Naive thymus-derived CD4-positive, alpha-beta T cell (primary cell): ENCODE data around the gene SETD2. TPM values are rescaled to one million over a fixed set of nuclear protein-coding genes. Genes with fewer than 3 reads are reported as not detected.
A peak's percentile ranks its signal among the peaks of the same experiment; 100 is the strongest.

Experiments
- ATAC-seq: fragments of 150-1000 bp; cut with Tn5 transposase; 2 replicates; pipeline ENCODE4 v1.10.0; 2021; ENCODE audit warnings: mild to moderate bottlenecking, moderate library complexity
- CTCF ChIA-PET: fragments of 350-600 bp; sonication (Branson Sonifier 250); formaldehyde crosslinking; loops from one replicate; lab custom pipeline; 2021; ENCODE audit warnings: antibody characterized with exemption; lab: Charles Lee
- POLR2A ChIA-PET: fragments of 350-600 bp; sonication (Branson Sonifier 250); formaldehyde crosslinking; loops from one replicate; lab custom pipeline; 2021; ENCODE audit warnings: antibody characterized with exemption, inconsistent platforms; lab: Charles Lee
- DNase-seq, 9 donors: peaks; one replicate each; pipeline versions ENCODE4 v3.0.0 to v3.0.0-alpha.2; 2020 to 2022; ENCODE audit warnings: mixed read lengths in 1 of 9
- H3K27ac ChIP-seq: one replicate; pipeline ENCODE4 v1.7.0; 2013; ENCODE audit warnings: mild to moderate bottlenecking, low read depth, low read length, moderate library complexity
- H3K27me3 ChIP-seq, 2 donors: one replicate each; pipeline ENCODE4 v1.7.0; 2013; ENCODE audit warnings: low read length in 2 of 2, mild to moderate bottlenecking in 2 of 2, moderate library complexity in 2 of 2; ENCODE audit not compliant: control insufficient read depth in 2 of 2, insufficient read depth in 2 of 2
- H3K36me3 ChIP-seq, 3 experiments: 1 replicate in 2 of 3; 2 replicates in 1 of 3; pipeline ENCODE4 v1.7.0; 2013; ENCODE audit warnings: low read length in 3 of 3, mild to moderate bottlenecking in 3 of 3, moderate library complexity in 1 of 3; ENCODE audit not compliant: insufficient read depth in 3 of 3, control insufficient read depth in 2 of 3
- H3K4me1 ChIP-seq, 2 donors: one replicate each; pipeline ENCODE4 v1.7.0; 2013; ENCODE audit warnings: low read length in 2 of 2, mild to moderate bottlenecking in 2 of 2, moderate library complexity in 1 of 2; ENCODE audit not compliant: control insufficient read depth in 2 of 2, insufficient read depth in 2 of 2
- H3K4me3 ChIP-seq: 2 replicates; pipeline ENCODE4 v1.7.0; 2013; ENCODE audit warnings: mild to moderate bottlenecking, low read length
- H3K9me3 ChIP-seq, 3 experiments: 1 replicate in 2 of 3; 2 replicates in 1 of 3; pipeline ENCODE4 v1.7.0; 2013; ENCODE audit warnings: low read length in 3 of 3; ENCODE audit not compliant: control insufficient read depth in 2 of 3
- H3K27ac Mint-ChIP-seq, 9 donors: one replicate each; pipeline ENCODE4 v1.8.0; 2020 to 2022; ENCODE audit warnings: mixed read lengths in 9 of 9, mild to moderate bottlenecking in 8 of 9, moderate library complexity in 5 of 9, inconsistent platforms in 2 of 9
- H3K27me3 Mint-ChIP-seq, 5 donors: one replicate each; pipeline ENCODE4 v1.8.0; 2021 to 2022; ENCODE audit warnings: mixed read lengths in 5 of 5, mild to moderate bottlenecking in 1 of 5
- H3K36me3 Mint-ChIP-seq, 5 donors: one replicate each; pipeline ENCODE4 v1.8.0; 2020 to 2022; ENCODE audit warnings: mixed read lengths in 5 of 5, mild to moderate bottlenecking in 3 of 5, inconsistent platforms in 1 of 5
- H3K4me1 Mint-ChIP-seq, 7 donors: one replicate each; pipeline ENCODE4 v1.8.0; 2020 to 2022; ENCODE audit warnings: mixed read lengths in 7 of 7, mild to moderate bottlenecking in 3 of 7, inconsistent platforms in 1 of 7
- H3K4me3 Mint-ChIP-seq, 10 donors: one replicate each; pipeline ENCODE4 v1.8.0; 2020 to 2022; ENCODE audit warnings: mild to moderate bottlenecking in 10 of 10, mixed read lengths in 10 of 10, moderate library complexity in 6 of 10, inconsistent platforms in 2 of 10
- H3K9me3 Mint-ChIP-seq, 11 donors: one replicate each; pipeline ENCODE4 v1.8.0; 2020 to 2022; ENCODE audit warnings: mixed read lengths in 11 of 11, mild to moderate bottlenecking in 4 of 11, inconsistent platforms in 1 of 11, moderate library complexity in 1 of 11
- intact Hi-C, 2 donors: fragments of 100-400 bp; cut with micrococcal nuclease; formaldehyde crosslinking; loops; one replicate each; pipeline ENCODE4 v1.15.1; 2023
- polyA plus RNA-seq, 2 donors: library from polyadenylated mRNA; unstranded; fragments of 300-500 nt; fragmentation: Illumina TruSeq; gene quantifications; one replicate each; pipeline ENCODE4 v1.2.3, GENCODE V29; 2021
- total RNA-seq, 6 experiments: library from RNA in 5 of 6; stranded (reverse) in 5 of 6; gene quantifications; 1 replicate in 5 of 6; 2 replicates in 1 of 6; pipeline ENCODE4 v1.2.3 and lab custom pipeline; 2021 to 2026

SETD2 gene
- total and polyA plus RNA-seq, 7 experiments from 2014 or later = 11.0 to 77.3 (median 70.0) TPM

DNA sequence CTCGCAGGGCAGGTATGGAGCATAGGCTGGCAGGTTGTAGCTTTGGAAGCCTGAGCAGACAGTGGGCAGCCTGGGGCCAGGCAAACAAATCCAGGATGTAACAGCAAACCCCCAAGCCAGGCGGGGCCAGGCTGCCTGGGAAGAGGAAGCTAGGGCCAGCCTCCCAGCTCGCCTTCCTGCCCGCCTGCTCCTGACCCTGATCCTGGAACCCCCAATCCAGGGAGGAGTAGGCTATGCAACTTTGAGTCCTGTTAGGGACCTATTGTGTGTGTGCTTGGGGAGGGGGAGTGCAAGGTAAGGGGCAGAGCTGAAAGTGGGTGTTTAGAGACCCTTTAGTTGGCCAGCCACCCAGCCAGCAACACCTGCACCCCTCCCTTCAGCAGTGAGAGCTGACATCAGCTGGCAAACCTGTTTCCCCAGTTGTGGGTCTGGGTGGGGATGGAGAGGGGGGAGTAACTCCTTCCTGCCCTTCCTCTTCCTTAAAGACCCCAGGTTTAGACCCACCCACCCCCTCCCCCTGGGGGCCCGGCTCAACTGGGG, 181.9 kb downstream of the SETD2 start:
- H3K27ac ChIP-seq = no peak overlapping the region
- Mint-ChIP-seq H3K4me3 (peak overlapping the region in 8 of 10 donors; percentile 35 to 97 (median 60)), H3K36me3 (peaks cover 0 to 8% (median 0%) of the 10 kb centered on the region in 5 donors), H3K9me3 (no peaks in the 10 kb centered on the region), H3K27ac (peak overlapping the region in 4 of 9 donors; percentile 24 to 55 (median 34)), H3K4me1 (peaks cover 50 to 84% (median 71%) of the 10 kb centered on the region in 7 donors), H3K27me3 (no peaks in the 10 kb centered on the region)
- no peak for ATAC-seq
- no peak for DNase-seq
- no peaks in the 10 kb centered on the region for H3K9me3 ChIP-seq
- H3K36me3 ChIP-seq = peaks cover 0 to 4% (median 0%) of the 10 kb centered on the region in 3 experiments
- CTCF ChIA-PET = interaction anchor here (0.6 kb wide), 2 partner anchors 17 to 1248 kb away, joined by 3 read pairs; no protein-coding TSS in a partner anchor
- peak overlapping the region; percentile 17 for H3K4me3 ChIP-seq
- POLR2A ChIA-PET = interaction anchor here (1.0 to 1.2 kb wide), 3 partner anchors 12 to 26 kb away, joined by 3 to 4 read pairs (median 4); no protein-coding TSS in a partner anchor
- intact Hi-C loops = no loop called here
- H3K4me1 ChIP-seq = peaks cover 69 to 71% of the 10 kb centered on the region in 2 donors
- no peaks in the 10 kb centered on the region for H3K27me3 ChIP-seq

DNA sequence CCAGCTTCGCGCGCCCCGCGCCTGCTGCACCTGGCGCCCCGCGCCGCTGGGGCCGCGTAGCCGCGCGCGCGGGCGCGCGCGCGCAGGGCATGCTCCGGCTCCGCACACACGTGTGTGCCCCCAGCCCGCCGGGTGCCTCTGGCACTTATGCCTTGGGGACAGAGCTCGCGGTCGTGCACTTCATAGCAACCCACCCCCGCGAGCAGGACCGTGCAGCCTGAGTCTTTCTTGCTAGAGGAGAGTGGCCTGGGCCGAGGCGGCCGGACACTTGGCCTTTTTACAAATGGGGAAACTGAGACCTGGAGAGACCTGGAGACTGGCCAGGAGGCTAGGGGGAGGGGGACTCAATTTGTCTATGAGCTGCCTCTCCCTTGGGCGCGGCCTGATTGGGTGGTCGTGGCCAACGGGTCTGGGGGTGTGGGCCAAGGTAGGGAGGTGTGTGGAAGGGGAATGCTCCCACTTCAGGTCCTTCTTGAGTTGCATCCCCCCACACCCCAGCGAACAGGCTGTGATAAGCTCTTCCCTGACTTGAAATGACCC, 183.9 kb downstream of the SETD2 start:
- Mint-ChIP-seq H3K27ac (peak overlapping the region in 4 of 9 donors; percentile 36 to 94 (median 64)), H3K9me3 (peaks cover 0 to 5% (median 0%) of the 10 kb centered on the region in 11 donors), H3K36me3 (peaks cover 0 to 6% (median 0%) of the 10 kb centered on the region in 5 donors), H3K4me3 (peak overlapping the region; percentile 77 to 100 (median 85)), H3K27me3 (no peaks in the 10 kb centered on the region), H3K4me1 (peaks cover 35 to 80% (median 61%) of the 10 kb centered on the region in 7 donors)
- H3K4me3 ChIP-seq = peak overlapping the region; percentile 92
- peak overlapping the region; percentile 91 for H3K27ac ChIP-seq
- POLR2A ChIA-PET = interaction anchor here (0.5 to 5.7 kb wide), 12 partner anchors 8 to 299 kb away, joined by 3 to 37 read pairs (median 4); no protein-coding TSS in a partner anchor
- CTCF ChIA-PET = interaction anchor here (2.1 to 2.5 kb wide), 2 partner anchors 10 to 19 kb away, joined by 5 to 9 read pairs; no protein-coding TSS in a partner anchor
- no peaks in the 10 kb centered on the region for H3K9me3 ChIP-seq
- intact Hi-C loops = loop anchor here (1.0 to 10.0 kb wide), 16 partner anchors 7 to 1935 kb away; partner anchors contain the start of genes ALS2CL (in 1 of the 2), ARIH2 (in 1 of the 2), ATRIP (in 1 of the 2) and CCDC51 (in 1 of the 2)
- H3K4me1 ChIP-seq = peaks cover 51 to 58% of the 10 kb centered on the region in 2 donors
- no peak for DNase-seq
- H3K36me3 ChIP-seq = peaks cover 0 to 8% (median 0%) of the 10 kb centered on the region in 3 experiments
- no peaks in the 10 kb centered on the region for H3K27me3 ChIP-seq
- ATAC-seq = peak; percentile 4

DNA sequence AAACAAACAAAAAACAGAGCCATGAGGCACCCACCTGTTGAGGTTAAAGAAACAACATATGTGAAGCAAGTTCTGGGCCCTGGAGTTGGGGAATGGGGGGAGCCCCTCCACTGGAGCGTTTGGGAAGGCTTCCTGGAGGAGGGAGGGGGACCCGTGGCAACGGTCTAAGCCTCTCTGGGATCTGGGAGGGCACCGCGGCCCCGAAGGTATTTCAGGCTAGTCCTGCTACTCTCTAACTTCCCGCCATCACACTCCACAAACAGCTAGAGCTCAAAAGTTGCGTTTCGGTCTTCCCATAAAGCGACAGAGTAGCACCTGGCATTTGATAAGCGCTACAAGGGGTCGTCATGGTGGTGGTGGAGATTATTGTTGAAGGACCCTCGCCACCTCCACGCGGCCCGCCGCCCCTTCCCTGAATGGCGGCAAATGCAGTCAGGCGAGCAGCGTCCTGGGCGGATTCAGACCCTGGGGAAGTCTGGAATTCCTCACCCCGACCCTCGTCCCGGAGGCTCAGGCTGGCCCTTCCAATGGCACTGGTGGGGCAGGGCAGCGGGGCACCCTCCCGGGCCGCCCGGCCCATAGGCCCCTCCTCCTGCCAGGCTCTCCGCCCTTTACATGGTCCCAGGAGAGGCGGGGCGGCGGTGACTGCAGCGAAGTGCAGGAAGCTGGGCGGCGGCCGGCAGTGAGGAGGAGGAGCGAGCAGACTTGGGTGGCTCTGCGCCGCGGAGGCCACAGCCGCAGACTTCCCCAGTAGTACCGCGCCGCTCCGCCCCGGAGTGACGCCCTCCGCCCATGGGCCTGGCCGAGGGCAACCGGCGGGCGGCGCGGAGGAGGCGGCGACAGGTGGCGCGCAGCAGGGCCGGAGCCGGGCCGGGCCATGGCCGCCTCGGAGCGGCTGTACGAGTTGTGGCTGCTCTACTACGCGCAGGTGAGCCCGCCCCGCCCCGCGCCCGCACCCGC, 184.6 kb downstream of the SETD2 start, which contains the start of gene NBEAL2:
NBEAL2 (plus strand) TSS at position 682 of the 960 bp plus-strand sequence; CDS start at position 878, 196 bp downstream.
- Histone ChIP-seq H3K4me1 (peaks cover 55 to 60% of the 10 kb centered on the region in 2 donors), H3K36me3 (peaks cover 0 to 8% (median 0%) of the 10 kb centered on the region in 3 experiments), H3K4me3 (peak within 1 kb of the TSS; percentile 92), H3K27ac (peak within 1 kb of the TSS; percentile 91), H3K27me3 (no peaks in the 10 kb centered on the region), H3K9me3 (no peaks in the 10 kb centered on the region)
- Mint-ChIP-seq H3K27me3 (no peaks in the 10 kb centered on the region), H3K36me3 (peaks cover 0 to 13% (median 5%) of the 10 kb centered on the region in 5 donors), H3K9me3 (peaks cover 0 to 5% (median 0%) of the 10 kb centered on the region in 11 donors), H3K4me3 (peak within 1 kb of the TSS; percentile 86 to 100 (median 90)), H3K4me1 (peaks cover 36 to 80% (median 61%) of the 10 kb centered on the region in 7 donors), H3K27ac (peak within 1 kb of the TSS; percentile 86 to 94 (median 92))
- ChIA-PET CTCF (interaction anchor here (2.1 to 2.5 kb wide), 2 partner anchors 10 to 19 kb away, joined by 5 to 9 read pairs; no protein-coding TSS in a partner anchor), POLR2A (interaction anchor here (0.5 to 5.7 kb wide), 12 partner anchors 8 to 300 kb away, joined by 3 to 37 read pairs (median 4); no protein-coding TSS in a partner anchor)
- intact Hi-C loops = loop anchor here (1.0 to 10.0 kb wide), 16 partner anchors 8 to 1936 kb away; partner anchors contain the start of genes ALS2CL (in 1 of the 2), ARIH2 (in 1 of the 2), ATRIP (in 1 of the 2) and CCDC51 (in 1 of the 2)
- ATAC-seq = peak; percentile 85
- peak; percentile 84 to 96 (median 91) for DNase-seq

DNA sequence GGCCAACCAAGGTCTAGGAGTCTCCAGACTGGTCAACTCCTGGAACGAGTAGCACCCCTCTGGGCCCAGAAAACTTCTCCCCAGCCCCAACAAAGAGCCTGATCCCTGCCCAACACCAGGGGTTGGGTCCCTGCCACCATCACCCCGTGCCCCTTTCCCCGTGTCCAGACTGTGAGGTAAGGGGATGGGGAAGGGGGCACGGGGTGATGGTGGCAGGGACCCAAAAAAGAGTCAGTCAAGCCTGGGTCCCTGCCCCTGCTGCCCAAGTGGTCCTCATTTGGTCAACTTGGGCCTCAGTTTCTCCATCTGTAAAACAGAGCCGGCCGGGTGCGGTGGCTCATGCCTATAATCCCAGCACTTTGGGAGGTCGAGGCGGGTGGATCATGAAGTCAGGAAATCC, 185.5 kb downstream of the SETD2 start:
- CTCF ChIA-PET = interaction anchor here (2.1 to 2.5 kb wide), 2 partner anchors 9 to 20 kb away, joined by 5 to 9 read pairs; no protein-coding TSS in a partner anchor
- Histone ChIP-seq H3K9me3 (no peaks in the 10 kb centered on the region), H3K4me1 (peaks cover 51 to 61% of the 10 kb centered on the region in 2 donors), H3K4me3 (no peak overlapping the region), H3K36me3 (peaks cover 0 to 8% (median 0%) of the 10 kb centered on the region in 3 experiments), H3K27ac (peak overlapping the region; percentile 91), H3K27me3 (no peaks in the 10 kb centered on the region)
- peaks cover 37 to 80% (median 62%) of the 10 kb centered on the region in 7 donors for H3K4me1 Mint-ChIP-seq
- intact Hi-C loops = loop anchor here (2.0 to 10.0 kb wide), 10 partner anchors 30 to 1936 kb away; partner anchors contain the start of genes ALS2CL (in 1 of the 2), ARIH2 (in 1 of the 2), ATRIP (in 1 of the 2) and CCDC51 (in 1 of the 2)
- H3K36me3 Mint-ChIP-seq = peaks cover 0 to 17% (median 5%) of the 10 kb centered on the region in 5 donors
- peak overlapping the region; percentile 86 to 100 (median 96) for H3K4me3 Mint-ChIP-seq
- ATAC-seq (no peak), DNase-seq (peak in 1 of 9 donors; percentile 6)
- no peaks in the 10 kb centered on the region for H3K27me3 Mint-ChIP-seq
- POLR2A ChIA-PET = interaction anchor here (2.1 to 5.7 kb wide), 2 partner anchors 9 to 32 kb away, joined by 17 to 37 read pairs; no protein-coding TSS in a partner anchor
- H3K9me3 Mint-ChIP-seq = peaks cover 0 to 5% (median 0%) of the 10 kb centered on the region in 11 donors
- peak overlapping the region; percentile 51 to 99 (median 94) for H3K27ac Mint-ChIP-seq

DNA sequence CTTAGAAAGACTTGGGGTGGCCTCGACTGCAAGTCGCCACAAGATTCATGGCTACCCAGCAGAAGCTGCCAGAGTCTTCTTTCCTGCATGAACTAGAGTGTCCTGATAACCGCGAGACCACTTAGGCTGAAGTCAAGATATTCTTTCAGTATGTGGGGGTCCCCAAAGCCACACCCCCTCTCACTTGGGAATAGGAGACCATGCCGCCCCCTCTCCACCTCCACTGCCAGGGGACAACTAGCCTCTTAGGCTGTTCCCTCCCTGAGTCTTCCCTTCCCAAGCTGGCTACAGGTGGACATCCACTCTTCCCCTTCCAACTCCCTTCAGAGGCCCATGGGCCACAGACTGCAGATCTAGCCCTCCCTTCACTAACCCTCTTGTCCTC, 186.1 kb downstream of the SETD2 start:
- H3K4me1 Mint-ChIP-seq = peaks cover 40 to 82% (median 60%) of the 10 kb centered on the region in 7 donors
- intact Hi-C loops = loop anchor here (2.0 to 10.0 kb wide), 12 partner anchors 29 to 1937 kb away; partner anchors contain the start of genes ALS2CL (in 1 of the 2), ARIH2 (in 1 of the 2), ATRIP (in 1 of the 2) and CCDC51 (in 1 of the 2)
- H3K9me3 Mint-ChIP-seq = peaks cover 0 to 5% (median 0%) of the 10 kb centered on the region in 11 donors
- peak overlapping the region; percentile 41 to 100 (median 88) for H3K4me3 Mint-ChIP-seq
- DNase-seq (peak in 1 of 9 donors; percentile 7), ATAC-seq (no peak)
- CTCF ChIA-PET = interaction anchor here (2.1 kb wide), 1 partner anchor 8 kb away, joined by 5 read pairs; no protein-coding TSS in a partner anchor
- Histone ChIP-seq H3K27me3 (no peaks in the 10 kb centered on the region), H3K36me3 (peaks cover 0 to 8% (median 0%) of the 10 kb centered on the region in 3 experiments), H3K27ac (peak overlapping the region; percentile 91), H3K4me3 (no peak overlapping the region), H3K4me1 (peaks cover 51 to 57% of the 10 kb centered on the region in 2 donors), H3K9me3 (no peaks in the 10 kb centered on the region)
- H3K36me3 Mint-ChIP-seq = peaks cover 0 to 18% (median 5%) of the 10 kb centered on the region in 5 donors
- H3K27me3 Mint-ChIP-seq = no peaks in the 10 kb centered on the region
- POLR2A ChIA-PET = interaction anchor here (1.2 to 5.7 kb wide), 2 partner anchors 10 kb away, joined by 3 to 37 read pairs; no protein-coding TSS in a partner anchor
- peak overlapping the region; percentile 51 to 99 (median 91) for H3K27ac Mint-ChIP-seq
